ENCODE results near the gene OR2A25.

The OR2A25 gene

DNA sequence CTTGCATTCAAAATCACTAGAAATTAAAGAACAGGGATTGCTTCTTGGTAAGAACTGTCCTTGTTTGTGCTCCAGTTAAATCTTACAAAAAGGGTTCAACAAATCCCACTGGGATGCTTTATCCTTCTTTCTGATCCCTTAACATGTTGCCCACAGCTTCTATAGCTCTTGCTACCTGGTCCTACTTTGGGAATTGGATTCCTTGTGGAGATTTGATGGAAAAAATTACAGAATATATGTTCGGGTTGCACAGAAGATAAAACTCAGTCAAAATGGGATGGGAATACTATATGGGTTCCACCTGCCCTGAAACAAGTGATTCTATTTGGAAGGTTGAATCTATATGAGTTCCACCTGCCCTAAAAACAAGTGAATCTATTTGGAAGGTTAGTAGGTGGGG lies at the start of gene OR2A25:
Gene OR2A25, plus strand, starts transcription at position 301 of the 400 bp plus-strand sequence. CDS start 4,409 bp downstream, outside the sequence.
- no peak within 1 kb of the TSS for H3K4me3 ChIP-seq (ENCODE audit: low read depth, low read length)
- no peak for DNase-seq (ENCODE audit: low read depth)
- TF ChIP-seq CTCF (conservative IDR thresholded peaks at IDR 0.05; ENCODE audit: low read depth, low read length): no peak

- no peak for TF ChIP-seq CTCF (conservative IDR thresholded peaks at IDR 0.05; ENCODE audit: low read depth, low read length)
- no peak for DNase-seq (ENCODE audit: low read depth)
- no peak overlapping the region for H3K4me3 ChIP-seq (ENCODE audit: low read depth, low read length)
Measured at GRCh38 chr7:144020340-144020739, 49.3 kb upstream of the OR2A25 start.

DNA sequence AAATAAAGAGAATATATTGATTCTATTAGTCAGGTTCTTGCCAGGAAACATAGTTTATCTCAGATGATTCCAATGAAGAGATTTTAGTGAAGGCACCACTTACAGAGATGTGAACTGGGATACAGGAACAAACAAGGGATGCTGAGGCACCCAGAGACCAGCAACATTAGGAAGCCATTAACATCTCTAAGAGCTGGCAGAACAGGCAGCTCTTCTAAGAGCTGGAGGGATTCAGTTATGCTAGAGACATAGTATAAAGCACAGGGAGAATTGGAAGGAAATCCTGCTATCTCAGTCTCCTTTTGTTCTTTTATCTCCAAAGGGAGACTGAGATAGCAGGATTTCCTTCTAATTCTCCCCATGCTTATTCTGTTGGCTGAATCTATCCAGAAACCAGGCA lies 47.4 kb upstream of the OR2A25 start:
- H3K4me3 ChIP-seq (ENCODE audit: low read depth, low read length): no peak overlapping the region
- no peak for DNase-seq (ENCODE audit: low read depth)
- TF ChIP-seq CTCF (conservative IDR thresholded peaks at IDR 0.05; ENCODE audit: low read depth, low read length): no peak

DNA sequence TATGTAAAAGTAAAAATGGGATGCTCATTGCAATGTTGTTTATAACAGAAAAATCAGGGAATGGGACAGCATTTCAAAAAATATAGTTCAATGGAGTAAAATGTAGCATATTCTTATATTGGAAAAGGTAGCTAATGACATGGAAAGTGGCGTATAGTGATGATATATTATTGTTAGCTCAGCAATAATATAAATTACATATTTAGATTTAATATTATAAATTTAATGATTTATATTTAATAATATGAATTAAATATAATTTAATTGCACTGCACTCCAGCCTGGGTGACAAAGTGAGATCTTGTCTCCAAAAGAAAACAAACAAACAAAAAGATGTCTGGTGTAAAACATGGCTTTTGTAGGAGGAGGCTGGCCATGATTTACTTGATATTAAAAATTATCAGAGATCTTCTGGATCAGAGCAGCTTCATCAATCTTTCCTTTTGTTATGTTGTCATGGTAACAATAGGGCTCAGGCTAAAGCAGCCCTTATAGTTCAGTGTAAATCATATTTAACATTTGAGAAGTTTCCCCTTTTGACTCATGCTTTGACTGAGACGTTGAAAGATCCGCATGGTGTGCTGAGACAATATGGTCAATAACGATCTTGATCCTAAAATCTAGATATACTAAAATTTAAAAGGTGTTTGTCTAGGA lies 46.3 kb upstream of the OR2A25 start:
- no peak for TF ChIP-seq CTCF (conservative IDR thresholded peaks at IDR 0.05; ENCODE audit: low read depth, low read length)
- DNase-seq (ENCODE audit: low read depth): no peak
- no peak overlapping the region for H3K4me3 ChIP-seq (ENCODE audit: low read depth, low read length)

DNA sequence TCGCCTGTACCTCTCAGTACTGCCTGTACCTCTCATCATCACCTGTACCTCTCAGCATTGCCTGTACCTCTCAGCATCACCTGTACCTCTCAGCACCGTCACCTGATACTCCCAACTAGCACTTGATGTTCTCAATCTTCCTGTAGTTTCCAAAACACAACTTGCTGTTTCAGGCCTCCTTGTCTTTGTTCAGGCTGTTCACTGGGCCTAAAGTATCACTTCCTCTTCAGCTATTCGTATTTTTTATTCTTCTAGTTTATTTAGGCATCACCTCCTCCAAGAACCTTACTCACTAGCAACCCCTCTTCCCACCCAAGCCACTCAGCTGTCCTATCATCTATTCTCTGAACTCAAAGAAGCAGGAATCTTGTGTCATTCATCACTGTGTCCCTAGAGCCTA lies 45.4 kb upstream of the OR2A25 start:
- no peak for DNase-seq (ENCODE audit: low read depth)
- H3K4me3 ChIP-seq (ENCODE audit: low read depth, low read length): no peak overlapping the region
- TF ChIP-seq CTCF (conservative IDR thresholded peaks at IDR 0.05; ENCODE audit: low read depth, low read length): no peak

DNA sequence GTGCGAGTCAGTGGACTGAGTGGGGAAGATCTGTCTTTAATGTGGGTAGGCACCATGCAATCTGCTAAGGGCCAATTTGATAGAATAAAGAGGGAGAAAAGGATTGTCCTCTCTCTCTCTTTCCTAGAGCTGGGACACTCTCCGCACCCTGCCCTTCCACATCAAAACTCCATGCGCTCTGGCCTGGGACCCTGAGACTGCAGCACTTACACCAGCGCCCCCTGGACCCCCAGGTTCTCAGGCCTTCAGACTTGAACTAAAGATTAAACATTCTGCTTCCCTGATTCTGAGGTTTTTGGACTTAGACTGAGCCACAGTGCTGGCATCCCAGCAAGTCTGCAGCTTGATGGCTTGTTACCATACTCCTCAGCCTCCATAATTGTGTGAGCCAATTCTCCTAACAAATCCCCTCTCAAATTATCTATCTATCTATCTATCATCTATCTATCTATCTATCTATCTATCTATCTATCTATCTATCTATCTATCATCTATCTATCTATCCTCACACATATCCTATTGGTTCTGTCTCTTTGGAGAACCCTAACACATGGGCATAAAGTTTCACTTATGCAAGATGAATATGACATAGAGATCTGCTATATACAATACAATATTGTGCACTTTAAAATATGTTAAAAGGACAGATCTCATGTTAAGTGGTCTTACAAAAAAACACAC lies 43.3 kb upstream of the OR2A25 start:
- H3K4me3 ChIP-seq (ENCODE audit: low read depth, low read length): no peak overlapping the region
- no peak for TF ChIP-seq CTCF (conservative IDR thresholded peaks at IDR 0.05; ENCODE audit: low read depth, low read length)
- DNase-seq (ENCODE audit: low read depth): no peak

DNA sequence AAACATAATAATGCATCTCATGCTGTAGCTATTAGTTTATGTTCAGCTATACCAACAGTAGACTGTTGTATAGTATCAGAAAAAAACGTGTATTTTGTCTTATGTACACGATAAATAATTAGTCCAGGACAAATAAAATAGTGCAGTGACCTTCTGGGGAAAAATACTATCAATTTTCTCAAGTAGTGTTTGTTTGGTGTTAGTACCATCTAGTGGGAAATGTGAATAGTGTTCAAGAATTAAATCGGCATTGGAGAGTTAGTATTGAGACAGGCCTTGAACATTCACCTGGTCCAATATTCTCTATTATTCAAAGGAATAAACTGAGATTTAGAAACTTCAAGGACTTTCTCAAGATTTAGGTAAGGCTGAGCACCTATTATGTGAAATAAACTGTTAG lies 42.5 kb upstream of the OR2A25 start:
- no peak overlapping the region for H3K4me3 ChIP-seq (ENCODE audit: low read depth, low read length)
- TF ChIP-seq CTCF (conservative IDR thresholded peaks at IDR 0.05; ENCODE audit: low read depth, low read length): peak; percentile 56
- DNase-seq (ENCODE audit: low read depth): peak; percentile 78

Data from choroid plexus epithelial cell (primary cell).